Activated naive CD4-positive, alpha-beta T cell treated with anti-CD3 and anti-CD28 coated beads, Interleukin-2, amount 10 ng/mL, durations not matched to agents 7 days and 5 days (primary cell): ENCODE measurements around the gene FGF14.
A peak's percentile ranks its signal among the peaks of the same experiment; 100 is the strongest.
"Not testable (repeated sequence)": the region's sequence is repeated elsewhere in the genome, so short reads cannot be mapped to it uniquely, and the experiment has no call there.

Experiments used
- CTCF ChIA-PET: fragments of 350-600 bp; sonication (Branson Sonifier 250); formaldehyde crosslinking; loops from one replicate; lab custom pipeline; 2021; ENCODE audit warnings: antibody characterized with exemption; lab: Charles Lee
- DNase-seq: peaks from one replicate; pipeline ENCODE4 v3.0.0-alpha.2; 2020
- H3K27ac Mint-ChIP-seq: one replicate; pipeline ENCODE4 v1.8.0; 2021; ENCODE audit warnings: mild to moderate bottlenecking, moderate library complexity, mixed read lengths
- H3K27me3 Mint-ChIP-seq: one replicate; pipeline ENCODE4 v1.8.0; 2021; ENCODE audit warnings: mild to moderate bottlenecking, mixed read lengths
- H3K36me3 Mint-ChIP-seq: one replicate; pipeline ENCODE4 v1.8.0; 2021; ENCODE audit warnings: mixed read lengths
- H3K4me1 Mint-ChIP-seq: one replicate; pipeline ENCODE4 v1.8.0; 2021; ENCODE audit warnings: mixed read lengths
- H3K4me3 Mint-ChIP-seq: one replicate; pipeline ENCODE4 v1.8.0; 2021; ENCODE audit warnings: mild to moderate bottlenecking, moderate library complexity, mixed read lengths
- H3K9me3 Mint-ChIP-seq: one replicate; pipeline ENCODE4 v1.8.0; 2021; ENCODE audit warnings: mixed read lengths

FGF14 gene

GRCh38 chr13:101845245-101846020 is 556.4 kb downstream of the FGF14 start:
- no peak overlapping the region for H3K27ac Mint-ChIP-seq
- no peaks in the 10 kb centered on the region for H3K9me3 Mint-ChIP-seq
- DNase-seq = no peak
- CTCF ChIA-PET = no interaction called here
- H3K36me3 Mint-ChIP-seq = no peaks in the 10 kb centered on the region
- no peaks in the 10 kb centered on the region for H3K27me3 Mint-ChIP-seq
- no peaks in the 10 kb centered on the region for H3K4me1 Mint-ChIP-seq
- no peak overlapping the region for H3K4me3 Mint-ChIP-seq

GRCh38 chr13:101841698-101842097 is 560.1 kb downstream of the FGF14 start:
- CTCF ChIA-PET = no interaction called here
- Mint-ChIP-seq H3K9me3 (no peaks in the 10 kb centered on the region), H3K27ac (no peak overlapping the region), H3K27me3 (no peaks in the 10 kb centered on the region), H3K4me3 (no peak overlapping the region), H3K4me1 (no peaks in the 10 kb centered on the region), H3K36me3 (no peaks in the 10 kb centered on the region)
- DNase-seq = no peak

GRCh38 chr13:101838323-101838722 is 563.5 kb downstream of the FGF14 start:
- no peak overlapping the region for H3K27ac Mint-ChIP-seq
- H3K36me3 Mint-ChIP-seq = no peaks in the 10 kb centered on the region

GRCh38 chr13:101837778-101838177 is 564.1 kb downstream of the FGF14 start:
- H3K36me3 Mint-ChIP-seq, DNase-seq, H3K9me3 Mint-ChIP-seq, H3K27me3 Mint-ChIP-seq, H3K4me1 Mint-ChIP-seq, CTCF ChIA-PET, H3K4me3 Mint-ChIP-seq, H3K27ac Mint-ChIP-seq: not testable (repeated sequence)

More at GRCh38 chr13:101838323-101838722, 563.5 kb downstream of the FGF14 start:
- CTCF ChIA-PET = no interaction called here
- Mint-ChIP-seq H3K9me3 (no peaks in the 10 kb centered on the region), H3K4me3 (no peak overlapping the region), H3K4me1 (no peaks in the 10 kb centered on the region), H3K27me3 (no peaks in the 10 kb centered on the region)
- DNase-seq = no peak

- CTCF ChIA-PET = no interaction called here
- Mint-ChIP-seq H3K4me3 (no peak overlapping the region), H3K4me1 (no peaks in the 10 kb centered on the region), H3K9me3 (no peaks in the 10 kb centered on the region), H3K27ac (no peak overlapping the region), H3K27me3 (no peaks in the 10 kb centered on the region), H3K36me3 (no peaks in the 10 kb centered on the region)
- no peak for DNase-seq
These were observed 564.6 kb downstream of the FGF14 start for GRCh38 chr13:101837288-101837687.

GRCh38 chr13:101835920-101836319 is 565.9 kb downstream of the FGF14 start:
- Mint-ChIP-seq H3K4me1 (no peaks in the 10 kb centered on the region), H3K4me3 (no peak overlapping the region), H3K36me3 (no peaks in the 10 kb centered on the region), H3K27ac (peak overlapping the region; percentile 19), H3K27me3 (no peaks in the 10 kb centered on the region), H3K9me3 (no peaks in the 10 kb centered on the region)
- CTCF ChIA-PET = no interaction called here
- no peak for DNase-seq

- no peaks in the 10 kb centered on the region for H3K36me3 Mint-ChIP-seq
- no peaks in the 10 kb centered on the region for H3K9me3 Mint-ChIP-seq
- DNase-seq = no peak
- H3K27me3 Mint-ChIP-seq = no peaks in the 10 kb centered on the region
- no peak overlapping the region for H3K4me3 Mint-ChIP-seq
- CTCF ChIA-PET = no interaction called here
- H3K4me1 Mint-ChIP-seq = no peaks in the 10 kb centered on the region
- no peak overlapping the region for H3K27ac Mint-ChIP-seq
These were observed 568.2 kb downstream of the FGF14 start for GRCh38 chr13:101833671-101834070.

- Mint-ChIP-seq H3K27ac (no peak overlapping the region), H3K4me3 (no peak overlapping the region), H3K4me1 (no peaks in the 10 kb centered on the region), H3K9me3 (no peaks in the 10 kb centered on the region), H3K36me3 (no peaks in the 10 kb centered on the region), H3K27me3 (no peaks in the 10 kb centered on the region)
- CTCF ChIA-PET = no interaction called here
- DNase-seq = no peak
These were observed 571.8 kb downstream of the FGF14 start for GRCh38 chr13:101830035-101830434.

- Mint-ChIP-seq H3K4me3 (no peak overlapping the region), H3K4me1 (no peaks in the 10 kb centered on the region), H3K36me3 (no peaks in the 10 kb centered on the region), H3K9me3 (no peaks in the 10 kb centered on the region), H3K27me3 (no peaks in the 10 kb centered on the region), H3K27ac (no peak overlapping the region)
- DNase-seq = no peak
- CTCF ChIA-PET = no interaction called here
These were observed 572.4 kb downstream of the FGF14 start for GRCh38 chr13:101829484-101829883.

GRCh38 chr13:101828119-101828518 is 573.7 kb downstream of the FGF14 start:
- no peaks in the 10 kb centered on the region for H3K36me3 Mint-ChIP-seq
- DNase-seq = no peak

GRCh38 chr13:101817898-101818297 is 584.0 kb downstream of the FGF14 start:
- Mint-ChIP-seq H3K4me3 (no peak overlapping the region), H3K9me3 (no peaks in the 10 kb centered on the region), H3K4me1 (no peaks in the 10 kb centered on the region), H3K27ac (no peak overlapping the region), H3K27me3 (no peaks in the 10 kb centered on the region), H3K36me3 (no peaks in the 10 kb centered on the region)
- CTCF ChIA-PET = no interaction called here
- no peak for DNase-seq

More at GRCh38 chr13:101828119-101828518, 573.7 kb downstream of the FGF14 start:
- H3K4me1 Mint-ChIP-seq = no peaks in the 10 kb centered on the region
- H3K27ac Mint-ChIP-seq = no peak overlapping the region
- H3K9me3 Mint-ChIP-seq = no peaks in the 10 kb centered on the region
- no peak overlapping the region for H3K4me3 Mint-ChIP-seq
- CTCF ChIA-PET = no interaction called here
- H3K27me3 Mint-ChIP-seq = no peaks in the 10 kb centered on the region

GRCh38 chr13:101811881-101812280 is 590.0 kb downstream of the FGF14 start:
- H3K27me3 Mint-ChIP-seq = no peaks in the 10 kb centered on the region
- H3K27ac Mint-ChIP-seq = no peak overlapping the region
- DNase-seq = no peak
- H3K4me1 Mint-ChIP-seq = no peaks in the 10 kb centered on the region
- no peak overlapping the region for H3K4me3 Mint-ChIP-seq
- CTCF ChIA-PET = no interaction called here
- no peaks in the 10 kb centered on the region for H3K36me3 Mint-ChIP-seq
- no peaks in the 10 kb centered on the region for H3K9me3 Mint-ChIP-seq

- H3K4me1 Mint-ChIP-seq = no peaks in the 10 kb centered on the region
- H3K9me3 Mint-ChIP-seq = no peaks in the 10 kb centered on the region
- no peaks in the 10 kb centered on the region for H3K27me3 Mint-ChIP-seq
- H3K36me3 Mint-ChIP-seq = no peaks in the 10 kb centered on the region
- no peak overlapping the region for H3K27ac Mint-ChIP-seq
- H3K4me3 Mint-ChIP-seq = no peak overlapping the region
- DNase-seq = no peak
- CTCF ChIA-PET = no interaction called here
These were observed 590.5 kb downstream of the FGF14 start for GRCh38 chr13:101811284-101811839.

- Mint-ChIP-seq H3K4me3 (no peak overlapping the region), H3K4me1 (no peaks in the 10 kb centered on the region), H3K27me3 (no peaks in the 10 kb centered on the region), H3K9me3 (no peaks in the 10 kb centered on the region), H3K27ac (no peak overlapping the region), H3K36me3 (no peaks in the 10 kb centered on the region)
- CTCF ChIA-PET = no interaction called here
- no peak for DNase-seq
These were observed 602.7 kb downstream of the FGF14 start for GRCh38 chr13:101799196-101799595.

- Mint-ChIP-seq H3K4me1 (no peaks in the 10 kb centered on the region), H3K9me3 (no peaks in the 10 kb centered on the region), H3K27me3 (no peaks in the 10 kb centered on the region), H3K27ac (no peak overlapping the region), H3K36me3 (no peaks in the 10 kb centered on the region), H3K4me3 (no peak overlapping the region)
- CTCF ChIA-PET = no interaction called here
- DNase-seq = no peak
These were observed 603.4 kb downstream of the FGF14 start for GRCh38 chr13:101798437-101798836.
